ENCODE results near the gene MYO3B.

GRCh38 chr2:170393861-170394498 lies 216.0 kb downstream of the MYO3B start:
- TF ChIP-seq CTCF (conservative IDR thresholded peaks at IDR 0.05; ENCODE audit: low read depth, low read length) (no peak), EZH2 (IDR thresholded peaks at IDR 0.05; ENCODE audit: borderline replicate concordance, low read depth, low read length, poor library complexity, severe bottlenecking) (no peak)
